ENCODE results near the gene OR2L3.

DNA sequence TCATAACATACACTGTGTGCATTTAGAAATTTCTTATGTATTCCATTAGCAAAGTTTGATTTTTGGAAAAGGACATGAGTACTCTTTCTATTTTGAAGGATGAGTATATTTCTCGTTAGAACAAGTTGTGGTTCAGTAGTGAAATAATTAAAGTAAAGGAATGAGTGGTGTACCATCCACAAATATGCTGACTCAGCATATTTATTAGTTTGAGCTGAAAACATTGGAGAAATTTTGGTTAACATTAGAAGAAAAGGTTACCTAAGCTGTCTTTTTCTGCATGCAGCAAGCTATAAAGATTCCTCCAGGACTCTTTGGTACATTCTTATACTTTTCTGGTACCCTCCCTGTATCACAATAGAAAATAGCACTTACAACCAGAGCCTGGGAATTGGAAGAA is 38.9 kb upstream of the OR2L3 start:
- TF ChIP-seq POLR2A (IDR thresholded peaks at IDR 0.05), result no peak
- TF ChIP-seq, protein P1, sequence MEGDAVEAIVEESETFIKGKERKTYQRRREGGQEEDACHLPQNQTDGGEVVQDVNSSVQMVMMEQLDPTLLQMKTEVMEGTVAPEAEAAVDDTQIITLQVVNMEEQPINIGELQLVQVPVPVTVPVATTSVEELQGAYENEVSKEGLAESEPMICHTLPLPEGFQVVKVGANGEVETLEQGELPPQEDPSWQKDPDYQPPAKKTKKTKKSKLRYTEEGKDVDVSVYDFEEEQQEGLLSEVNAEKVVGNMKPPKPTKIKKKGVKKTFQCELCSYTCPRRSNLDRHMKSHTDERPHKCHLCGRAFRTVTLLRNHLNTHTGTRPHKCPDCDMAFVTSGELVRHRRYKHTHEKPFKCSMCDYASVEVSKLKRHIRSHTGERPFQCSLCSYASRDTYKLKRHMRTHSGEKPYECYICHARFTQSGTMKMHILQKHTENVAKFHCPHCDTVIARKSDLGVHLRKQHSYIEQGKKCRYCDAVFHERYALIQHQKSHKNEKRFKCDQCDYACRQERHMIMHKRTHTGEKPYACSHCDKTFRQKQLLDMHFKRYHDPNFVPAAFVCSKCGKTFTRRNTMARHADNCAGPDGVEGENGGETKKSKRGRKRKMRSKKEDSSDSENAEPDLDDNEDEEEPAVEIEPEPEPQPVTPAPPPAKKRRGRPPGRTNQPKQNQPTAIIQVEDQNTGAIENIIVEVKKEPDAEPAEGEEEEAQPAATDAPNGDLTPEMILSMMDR (IDR thresholded peaks at IDR 0.05), result no peak
